GM19025 (cell line): Measurements from ENCODE around the gene NR2C2AP.
A peak's percentile ranks its signal among the peaks of the same experiment; 100 is the strongest.

Experiments used
- ATAC-seq: cut with Tn5 transposase; IDR thresholded peaks from one replicate; pipeline ENCODE4 v1.9.1; 2021; ENCODE audit warnings: mild to moderate bottlenecking, low read depth, moderate library complexity; ENCODE audit not compliant: unreplicated experiment

The NR2C2AP gene

GRCh38 chr19:19215792-19216191 lies 12.6 kb upstream of the NR2C2AP start:
- no peak for ATAC-seq

- no peak for ATAC-seq
Observed at GRCh38 chr19:19214892-19215291, 11.7 kb upstream of the NR2C2AP start.

GRCh38 chr19:19214159-19214490 lies 10.9 kb upstream of the NR2C2AP start:
- ATAC-seq, result no peak

- ATAC-seq, result no peak
Observed at GRCh38 chr19:19213426-19214158, 10.4 kb upstream of the NR2C2AP start.

- ATAC-seq, result no peak
Observed at GRCh38 chr19:19212916-19213315, 9.7 kb upstream of the NR2C2AP start.

- ATAC-seq, result no peak
Observed at GRCh38 chr19:19211499-19212420, 8.5 kb upstream of the NR2C2AP start, which contains the start of gene NCAN. TSS of gene NCAN (plus strand) at chr19:19211958. CDS start at chr19:19216954, 4,996 bp downstream.

- ATAC-seq, result no peak
Observed at GRCh38 chr19:19209372-19209771, 6.2 kb upstream of the NR2C2AP start.

GRCh38 chr19:19207637-19208572 lies 4.7 kb upstream of the NR2C2AP start:
- ATAC-seq, result no peak

GRCh38 chr19:19206938-19207337 lies 3.7 kb upstream of the NR2C2AP start:
- ATAC-seq, result no peak

GRCh38 chr19:19205416-19206410 lies 2.5 kb upstream of the NR2C2AP start:
- no peak for ATAC-seq

GRCh38 chr19:19204181-19204580 lies 967 bp upstream of the NR2C2AP start:
- no peak for ATAC-seq

GRCh38 chr19:19202707-19203011 lies 555 bp downstream of the NR2C2AP start:
- ATAC-seq, result no peak

- ATAC-seq, result no peak
Observed at GRCh38 chr19:19201697-19202630, 1.2 kb downstream of the NR2C2AP start.

- no peak for ATAC-seq
Observed at GRCh38 chr19:19193926-19194325, 9.3 kb downstream of the NR2C2AP start.

GRCh38 chr19:19192910-19193423 lies 10.2 kb downstream of the NR2C2AP start:
- no peak for ATAC-seq

GRCh38 chr19:19192078-19192882 lies 10.9 kb downstream of the NR2C2AP start, which contains the start of the genes BORCS8 and RFXANK:
TSS of gene BORCS8 (minus strand) at chr19:19192152. CDS start at chr19:19192117, 35 bp downstream.
TSS of gene RFXANK (plus strand) at chr19:19192258. CDS start at chr19:19193947, 1,689 bp downstream.
- ATAC-seq, result peak; percentile 85

GRCh38 chr19:19191768-19192077 lies 11.5 kb downstream of the NR2C2AP start:
- ATAC-seq, result no peak
